HG03469 (cell line): ENCODE results near the gene SHOX.
"Not testable (repeated sequence)": the region's sequence is repeated elsewhere in the genome, so short reads cannot be mapped to it uniquely, and the experiment has no call there.

Experiments
- ATAC-seq: cut with Tn5 transposase; IDR thresholded peaks from one replicate; pipeline ENCODE4 v1.9.1; 2021; ENCODE audit warnings: mild to moderate bottlenecking, moderate library complexity, moderate number of reproducible peaks; ENCODE audit not compliant: unreplicated experiment

SHOX gene

GRCh38 chrX:621705-622503 lies 8.7 kb upstream of the SHOX start:
- no peak for ATAC-seq

- not testable (repeated sequence) for ATAC-seq
These were observed 7.8 kb upstream of the SHOX start for GRCh38 chrX:622802-623201.

- ATAC-seq: no peak
These were observed 7.4 kb upstream of the SHOX start for GRCh38 chrX:623268-623598.

- ATAC-seq: no peak
These were observed 6.8 kb upstream of the SHOX start for GRCh38 chrX:623599-624315.

- ATAC-seq: no peak
These were observed 5.4 kb upstream of the SHOX start for GRCh38 chrX:625137-625691.

GRCh38 chrX:626047-626446 lies 4.5 kb upstream of the SHOX start:
- not testable (repeated sequence) for ATAC-seq

GRCh38 chrX:626745-627509 lies 3.7 kb upstream of the SHOX start:
- ATAC-seq: no peak

- ATAC-seq: no peak
These were observed 3.0 kb upstream of the SHOX start for GRCh38 chrX:627510-627981.

- ATAC-seq: no peak
These were observed 2.6 kb upstream of the SHOX start for GRCh38 chrX:627995-628394.

GRCh38 chrX:629230-630006 lies 1.2 kb upstream of the SHOX start:
- no peak for ATAC-seq

- no peak for ATAC-seq
These were observed 482 bp upstream of the SHOX start for GRCh38 chrX:630007-630611.

- ATAC-seq: no peak
These were observed 1.3 kb downstream of the SHOX start for GRCh38 chrX:631802-632365.

GRCh38 chrX:632366-633042 lies 1.9 kb downstream of the SHOX start:
- ATAC-seq: no peak

- no peak for ATAC-seq
These were observed 2.7 kb downstream of the SHOX start for GRCh38 chrX:633043-633984.

- no peak for ATAC-seq
These were observed 3.7 kb downstream of the SHOX start for GRCh38 chrX:633985-634958.

- no peak for ATAC-seq
These were observed 5.0 kb downstream of the SHOX start for GRCh38 chrX:635428-636090.
